Gastrocnemius medialis (tissue), 4 donors: Measurements from ENCODE around the gene SKIDA1. TPM values are rescaled to one million over a fixed set of nuclear protein-coding genes. Genes with fewer than 3 reads are reported as not detected.

ENCODE experiments used
- ATAC-seq, 2 donors: fragments of 150-250 bp; one replicate each; pipeline ENCODE4 v1.9.1; 2016
- DNase-seq, 2 donors: peaks; one replicate each; pipeline ENCODE4 v3.0.0-alpha.2; 2019
- H3K27ac ChIP-seq, 4 donors: fragments of 200-600 bp; sonication (generic); 1 replicate in 1 of 4; 2 replicates in 3 of 4; pipeline ENCODE4 v1.5.1; 2016 to 2018; ENCODE audit warnings: mild to moderate bottlenecking in 2 of 4, moderate library complexity in 1 of 4
- H3K27me3 ChIP-seq, 3 donors: fragments of 200-600 bp; sonication (generic) in 2 of 3; 1 replicate in 1 of 3; 2 replicates in 2 of 3; pipeline versions ENCODE4 v1.5.1 to v1.6.0; 2016 to 2019; ENCODE audit warnings: mild to moderate bottlenecking in 1 of 3, moderate library complexity in 1 of 3
- H3K36me3 ChIP-seq, 2 donors: fragments of 200-600 bp; sonication (generic) in 1 of 2; one replicate each; pipeline ENCODE4 v1.5.1; 2017 to 2018
- H3K4me1 ChIP-seq, 2 donors: fragments of 200-600 bp; sonication (generic) in 1 of 2; one replicate each; pipeline ENCODE4 v1.5.1; 2016 to 2017; ENCODE audit warnings: mild to moderate bottlenecking in 2 of 2
- H3K4me3 ChIP-seq, 4 donors: fragments of 200-600 bp; sonication (generic) in 3 of 4; 1 replicate in 1 of 4; 2 replicates in 3 of 4; pipeline ENCODE4 v1.5.1; 2016 to 2019; ENCODE audit warnings: mild to moderate bottlenecking in 2 of 4
- H3K9me3 ChIP-seq, 3 donors: fragments of 200-600 bp; sonication (generic) in 2 of 3; 1 replicate in 1 of 3; 2 replicates in 2 of 3; pipeline ENCODE4 v1.5.1; 2016 to 2019
- POLR2A ChIP-seq, 2 donors: fragments of 450-650 bp; IDR thresholded peaks; one replicate each; pipeline ENCODE4 v1.6.1; 2017; ENCODE audit warnings: antibody characterized with exemption in 2 of 2, mild to moderate bottlenecking in 2 of 2, moderate library complexity in 2 of 2
- in situ Hi-C, 4 donors: fragments of 200-750 bp; cut with MboI; loops; one replicate each; pipeline versions ENCODE4 v1.15.0 to v1.8.0; 2017; ENCODE audit warnings: low sequenced_read_pairs in 4 of 4
- intact Hi-C: fragments of 100-400 bp; cut with DNase I; formaldehyde crosslinking; loops from one replicate; pipeline ENCODE4 v1.15.1; 2023; ENCODE audit warnings: low total_unique reads
- total RNA-seq, 4 donors: library from RNA; depleted of rRNA; stranded (reverse); fragments of >200 nt; gene quantifications; one replicate each; pipeline versions ENCODE4 v1.1.0 to v1.2.3, GENCODE V29; 2016
- TF ChIP-seq, protein P1 (sequence below), 5 experiments: fragments of 450-650 bp in 3 of 5; fragments of 200-600 bp in 2 of 5; sonication (generic) in 2 of 5; IDR thresholded peaks in 4 of 5; conservative IDR thresholded peaks in 1 of 5; 1 replicate in 4 of 5; 2 replicates in 1 of 5; pipeline ENCODE4 v1.5.1; 2016 to 2019; ENCODE audit warnings: antibody characterized with exemption in 5 of 5, mild to moderate bottlenecking in 3 of 5, moderate library complexity in 3 of 5

The SKIDA1 gene
- total RNA-seq, 4 donors from 2014 or later: 0.09 TPM; not detected in 3

DNA sequence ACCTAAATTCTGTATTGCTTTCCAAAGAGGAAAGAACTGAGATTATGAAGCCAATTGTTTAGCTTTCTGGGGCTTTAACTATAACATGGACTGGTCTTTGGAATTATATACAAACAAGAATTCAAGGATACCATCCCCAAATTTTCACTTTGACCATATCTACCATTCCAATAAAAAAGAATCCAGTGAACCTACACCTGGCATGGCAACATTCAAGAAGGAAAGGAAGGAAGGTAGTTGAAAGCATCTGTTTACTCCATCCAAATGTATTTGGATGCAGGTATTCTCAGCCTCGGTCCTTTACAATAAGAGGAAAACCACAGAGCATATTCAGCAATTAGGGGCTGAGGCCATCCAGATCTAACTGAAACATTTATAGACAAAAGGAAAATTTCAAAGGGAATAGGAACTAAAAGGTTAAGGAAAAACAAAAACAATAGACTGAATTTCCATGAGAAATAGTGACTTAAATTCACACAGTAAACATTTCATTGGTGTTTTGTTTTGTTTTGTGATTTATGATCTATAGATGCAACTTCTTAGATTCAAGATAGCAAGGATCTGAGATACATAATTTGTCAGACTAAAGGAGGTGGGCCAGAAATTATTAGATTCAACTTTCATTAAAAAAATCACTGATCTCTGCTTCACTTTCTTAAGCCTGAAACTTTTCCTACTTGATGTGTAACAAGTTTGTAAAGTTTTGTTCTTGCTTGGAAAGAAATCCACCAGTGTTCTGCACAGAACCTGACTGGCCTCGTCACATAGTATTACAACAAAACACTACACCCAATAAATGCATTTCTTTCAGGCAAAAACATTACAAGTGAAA lies 12.7 kb downstream of the SKIDA1 start:
- no peak for ATAC-seq
- TF ChIP-seq, protein P1, sequence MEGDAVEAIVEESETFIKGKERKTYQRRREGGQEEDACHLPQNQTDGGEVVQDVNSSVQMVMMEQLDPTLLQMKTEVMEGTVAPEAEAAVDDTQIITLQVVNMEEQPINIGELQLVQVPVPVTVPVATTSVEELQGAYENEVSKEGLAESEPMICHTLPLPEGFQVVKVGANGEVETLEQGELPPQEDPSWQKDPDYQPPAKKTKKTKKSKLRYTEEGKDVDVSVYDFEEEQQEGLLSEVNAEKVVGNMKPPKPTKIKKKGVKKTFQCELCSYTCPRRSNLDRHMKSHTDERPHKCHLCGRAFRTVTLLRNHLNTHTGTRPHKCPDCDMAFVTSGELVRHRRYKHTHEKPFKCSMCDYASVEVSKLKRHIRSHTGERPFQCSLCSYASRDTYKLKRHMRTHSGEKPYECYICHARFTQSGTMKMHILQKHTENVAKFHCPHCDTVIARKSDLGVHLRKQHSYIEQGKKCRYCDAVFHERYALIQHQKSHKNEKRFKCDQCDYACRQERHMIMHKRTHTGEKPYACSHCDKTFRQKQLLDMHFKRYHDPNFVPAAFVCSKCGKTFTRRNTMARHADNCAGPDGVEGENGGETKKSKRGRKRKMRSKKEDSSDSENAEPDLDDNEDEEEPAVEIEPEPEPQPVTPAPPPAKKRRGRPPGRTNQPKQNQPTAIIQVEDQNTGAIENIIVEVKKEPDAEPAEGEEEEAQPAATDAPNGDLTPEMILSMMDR (IDR thresholded peaks at IDR 0.05 in 4 of 5, conservative IDR thresholded peaks at IDR 0.05 in 1 of 5): no peak
- no peak for TF ChIP-seq POLR2A (IDR thresholded peaks at IDR 0.05)
- Histone ChIP-seq H3K4me3 (no peak overlapping the region), H3K4me1 (peaks cover 7 to 8% of the 10 kb centered on the region in 2 donors), H3K9me3 (no peaks in the 10 kb centered on the region), H3K27ac (no peak overlapping the region), H3K36me3 (no peaks in the 10 kb centered on the region), H3K27me3 (peaks cover 0 to 31% (median 4%) of the 10 kb centered on the region in 3 donors)
- in situ Hi-C loops: loop anchor here in 1 of 4 donors (25.0 kb wide), 1 partner anchor 800 kb away; the partner anchor contains the start of genes BMI1 and COMMD3
- intact Hi-C loops: no loop called here
- DNase-seq: no peak

DNA sequence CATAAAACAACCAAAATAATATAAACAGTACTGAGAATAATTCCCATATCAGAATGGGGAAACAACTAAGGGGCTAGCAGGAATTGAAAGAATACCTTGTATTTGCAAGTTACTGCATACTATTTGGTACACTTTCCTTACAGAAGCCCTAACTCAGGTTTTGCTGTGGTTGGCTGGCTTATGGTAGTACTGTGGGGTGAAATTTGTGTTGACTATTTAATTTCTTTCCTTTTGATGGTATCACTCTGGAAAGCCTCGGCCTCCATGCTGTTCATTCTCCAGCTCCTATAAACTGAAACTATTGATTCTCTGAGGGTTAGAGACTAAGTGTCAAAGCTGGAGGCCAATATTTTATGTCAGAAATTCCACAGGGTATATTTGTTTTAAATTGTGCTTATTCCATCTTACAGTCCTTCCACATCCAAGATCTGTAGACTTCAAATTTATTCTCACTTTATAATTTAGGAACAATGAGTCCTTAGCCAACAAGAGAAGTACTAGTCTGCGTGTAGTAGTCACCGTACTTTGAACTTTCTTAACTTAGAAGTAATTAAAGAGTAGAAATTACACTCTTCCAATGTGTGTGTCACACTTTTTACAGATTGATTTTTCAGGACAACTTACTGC lies 13.4 kb downstream of the SKIDA1 start:
- no peak for TF ChIP-seq POLR2A (IDR thresholded peaks at IDR 0.05)
- TF ChIP-seq, protein P1 (IDR thresholded peaks at IDR 0.05 in 4 of 5, conservative IDR thresholded peaks at IDR 0.05 in 1 of 5): no peak
- Histone ChIP-seq H3K4me1 (peaks cover 7 to 8% of the 10 kb centered on the region in 2 donors), H3K27me3 (peaks cover 0 to 32% (median 4%) of the 10 kb centered on the region in 3 donors), H3K36me3 (no peaks in the 10 kb centered on the region), H3K9me3 (no peaks in the 10 kb centered on the region), H3K4me3 (no peak overlapping the region), H3K27ac (no peak overlapping the region)
- DNase-seq: no peak
- no peak for ATAC-seq
- intact Hi-C loops: no loop called here
- in situ Hi-C loops: loop anchor here in 1 of 4 donors (25.0 kb wide), 1 partner anchor 800 kb away; the partner anchor contains the start of genes BMI1 and COMMD3

DNA sequence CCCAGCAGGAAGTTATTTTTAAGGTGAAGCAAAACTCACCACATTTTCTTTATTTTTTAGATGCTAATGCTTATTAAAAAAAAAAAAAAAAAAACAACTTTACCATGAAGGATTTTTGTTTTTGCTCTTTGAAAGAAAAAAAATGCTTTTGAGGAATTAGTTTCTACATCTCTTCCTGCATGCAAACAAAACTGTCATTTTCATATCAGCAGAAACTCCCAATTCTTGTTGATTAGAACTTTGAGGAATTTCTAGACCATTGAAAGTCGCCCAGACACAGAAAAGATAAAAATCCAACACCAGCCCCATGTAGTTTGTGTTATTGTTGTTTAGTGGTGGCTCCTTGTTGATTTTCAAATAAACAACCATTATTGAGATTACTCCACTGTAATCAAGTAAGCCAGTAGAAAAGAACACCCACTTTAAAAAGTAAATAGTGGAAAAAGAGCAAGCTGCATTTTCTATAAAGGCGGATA lies 14.3 kb downstream of the SKIDA1 start:
- DNase-seq (no peak), ATAC-seq (no peak)
- in situ Hi-C loops: loop anchor here in 1 of 4 donors (25.0 kb wide), 1 partner anchor 801 kb away; the partner anchor contains the start of genes BMI1 and COMMD3
- Histone ChIP-seq H3K4me1 (peaks cover 6% of the 10 kb centered on the region in 2 donors), H3K9me3 (no peaks in the 10 kb centered on the region), H3K27ac (no peak overlapping the region), H3K36me3 (no peaks in the 10 kb centered on the region), H3K27me3 (peaks cover 0 to 32% (median 4%) of the 10 kb centered on the region in 3 donors), H3K4me3 (no peak overlapping the region)
- intact Hi-C loops: no loop called here
- TF ChIP-seq POLR2A (IDR thresholded peaks at IDR 0.05): no peak
- TF ChIP-seq, protein P1 (IDR thresholded peaks at IDR 0.05 in 4 of 5, conservative IDR thresholded peaks at IDR 0.05 in 1 of 5): no peak

DNA sequence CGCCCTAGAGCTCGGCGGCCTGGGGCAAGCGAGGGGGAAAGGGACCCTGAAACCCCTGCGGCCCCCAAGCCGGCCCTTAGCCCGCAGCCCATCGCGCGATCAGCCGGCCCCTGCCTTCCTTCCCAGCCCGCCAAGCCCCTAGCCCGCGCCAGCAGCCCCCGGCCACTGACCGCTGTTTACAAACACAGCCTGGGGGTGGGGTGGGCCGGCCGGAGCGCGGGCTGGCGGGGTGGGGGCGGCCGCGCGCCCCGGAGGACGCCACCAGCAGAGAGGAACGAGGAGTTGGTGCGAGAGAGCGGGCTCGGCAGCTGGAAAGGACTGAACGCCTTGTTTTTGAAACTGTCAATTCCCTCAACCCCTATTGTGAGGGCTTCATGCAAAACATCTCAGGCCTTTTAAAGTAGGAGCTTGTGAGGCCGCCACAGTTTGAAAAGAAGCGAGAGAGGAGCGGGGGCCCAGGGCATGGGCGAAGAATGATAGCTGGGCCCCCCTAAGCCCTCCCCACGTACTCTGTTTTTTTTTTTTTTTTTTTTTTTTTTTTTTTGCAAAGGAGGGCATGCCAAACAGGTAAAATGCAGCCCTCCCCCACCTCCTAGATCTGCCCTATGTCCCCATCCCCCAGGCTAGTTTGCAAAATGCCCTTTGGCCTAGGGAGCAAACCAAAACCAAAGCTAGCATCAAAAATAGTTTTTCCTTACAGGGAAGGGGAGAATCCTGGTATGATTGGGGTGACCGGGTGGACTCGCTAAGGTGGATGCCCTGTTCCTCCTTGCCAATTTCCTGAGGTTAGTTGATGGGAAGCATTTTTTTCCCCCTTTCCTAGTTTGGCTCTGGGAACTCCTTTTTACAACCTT lies 15.0 kb downstream of the SKIDA1 start:
- no peak overlapping the region for H3K27ac ChIP-seq
- H3K9me3 ChIP-seq: no peaks in the 10 kb centered on the region
- in situ Hi-C loops: loop anchor here in 1 of 4 donors (25.0 kb wide), 1 partner anchor 802 kb away; the partner anchor contains the start of genes BMI1 and COMMD3
- intact Hi-C loops: no loop called here
- peaks cover 0 to 32% (median 4%) of the 10 kb centered on the region in 3 donors for H3K27me3 ChIP-seq
- H3K4me1 ChIP-seq: no peaks in the 10 kb centered on the region
- DNase-seq (no peak), ATAC-seq (no peak)
- peak overlapping the region; percentile 40 to 53 (median 51) for H3K4me3 ChIP-seq
- TF ChIP-seq, protein P1 (IDR thresholded peaks at IDR 0.05 in 4 of 5, conservative IDR thresholded peaks at IDR 0.05 in 1 of 5): no peak
- TF ChIP-seq POLR2A (IDR thresholded peaks at IDR 0.05): no peak
- H3K36me3 ChIP-seq: no peaks in the 10 kb centered on the region
